HepG2 (cell line): ENCODE data around the gene CACNA1G. TPM values are rescaled to one million over a fixed set of nuclear protein-coding genes. Genes with fewer than 3 reads are reported as not detected.

Source experiments
- MAF1 ChIP-seq: sonication (generic); formaldehyde crosslinking; IDR thresholded peaks from 2 replicates; pipeline ENCODE4 v1.5.0; 2020; ENCODE audit warnings: missing genetic modification reagents, borderline replicate concordance
- NFYC ChIP-seq: IDR thresholded peaks from 2 replicates; pipeline ENCODE4 v1.6.1; 2016; ENCODE audit warnings: missing genetic modification reagents, missing compliant biosample characterization
- ONECUT2 ChIP-seq: sonication (generic); formaldehyde crosslinking; IDR thresholded peaks from 2 replicates; pipeline ENCODE4 v1.4.0; 2020; ENCODE audit warnings: missing genetic modification reagents
- PRPF4 ChIP-seq: fragments of 200-400 bp; formaldehyde crosslinking; IDR thresholded peaks from 2 replicates; pipeline ENCODE4 v1.6.1; 2016; ENCODE audit warnings: low read length, low read depth; ENCODE audit not compliant: poor library complexity, severe bottlenecking
- RBM22 ChIP-seq: fragments of 200-400 bp; formaldehyde crosslinking; optimal IDR thresholded peaks from 2 replicates; pipeline ENCODE3; 2017; ENCODE audit warnings: mild to moderate bottlenecking, low read length, moderate library complexity
- ZFP1 ChIP-seq: IDR thresholded peaks from 2 replicates; pipeline ENCODE4 v1.6.1; 2016
- ZMAT3 ChIP-seq: sonication (generic); formaldehyde crosslinking; conservative IDR thresholded peaks from 2 replicates; pipeline ENCODE4 v1.7.0; 2021; ENCODE audit warnings: missing genetic modification reagents
- ZNF546 ChIP-seq: sonication (generic); formaldehyde crosslinking; conservative IDR thresholded peaks from 2 replicates; pipeline ENCODE4 v1.8.1; 2023; ENCODE audit warnings: mild to moderate bottlenecking, missing genetic modification reagents
- ZNF607 ChIP-seq: sonication (generic); formaldehyde crosslinking; IDR thresholded peaks from 2 replicates; pipeline ENCODE4 v1.5.1; 2020; ENCODE audit warnings: missing genetic modification reagents, mild to moderate bottlenecking, borderline replicate concordance
- polyA plus RNA-seq, 8 experiments: library from polyadenylated mRNA; depleted of rRNA in 3 of 8; stranded (reverse) in 7 of 8; unstranded in 1 of 8; fragments of >200 nt; fragmentation: Illumina TruSeq in 4 of 8; extraction: Trizol in 4 of 8; gene quantifications; 2 replicates each; pipeline versions ENCODE4 v1.2.1 to v1.2.3, GENCODE V29; 2011 to 2016; ENCODE audit warnings: low read depth in 4 of 8, missing spikeins in 1 of 8, mixed read lengths in 1 of 8; ENCODE audit not compliant: insufficient read depth in 1 of 8
- total RNA-seq, 5 experiments: library from RNA; depleted of rRNA; stranded (reverse); fragments of >200 nt; fragmentation: Illumina TruSeq; extraction: Trizol; gene quantifications; 2 replicates each; pipeline ENCODE4 v1.2.3, GENCODE V29; 2016; ENCODE audit warnings: low read depth in 1 of 5
- TF ChIP-seq, protein P1 (sequence below): IDR thresholded peaks from 2 replicates; pipeline ENCODE4 v1.6.1; 2016; ENCODE audit warnings: mild to moderate bottlenecking, missing biosample characterization, missing genetic modification reagents
- TF ChIP-seq, protein P2 (sequence below): IDR thresholded peaks from 2 replicates; pipeline ENCODE4 v1.6.1; 2018; ENCODE audit warnings: missing genetic modification reagents, mild to moderate bottlenecking, missing compliant biosample characterization
- TF ChIP-seq, protein P3 (sequence below): sonication (generic); formaldehyde crosslinking; IDR thresholded peaks from 2 replicates; pipeline ENCODE4 v1.4.0; 2020; ENCODE audit warnings: mild to moderate bottlenecking, low read depth, missing genetic modification reagents
- TF ChIP-seq, protein P4 (sequence below): sonication (generic); formaldehyde crosslinking; IDR thresholded peaks from 2 replicates; pipeline ENCODE4 v1.4.0; 2020; ENCODE audit warnings: missing genetic modification reagents
- TF ChIP-seq, protein P5 (sequence below): sonication (generic); formaldehyde crosslinking; IDR thresholded peaks from 2 replicates; pipeline ENCODE4 v1.4.0; 2020; ENCODE audit warnings: missing genetic modification reagents
- TF ChIP-seq, protein P6 (sequence below): sonication (generic); formaldehyde crosslinking; IDR thresholded peaks from 2 replicates; pipeline ENCODE4 v1.4.0; 2020; ENCODE audit warnings: missing genetic modification reagents, borderline replicate concordance

Gene CACNA1G
- total and polyA plus RNA-seq, 2 of the 13 experiments (the other 11 are each of a cell fraction or from before 2014, with no cell fraction given), result 0.02 TPM; not detected in 1

DNA sequence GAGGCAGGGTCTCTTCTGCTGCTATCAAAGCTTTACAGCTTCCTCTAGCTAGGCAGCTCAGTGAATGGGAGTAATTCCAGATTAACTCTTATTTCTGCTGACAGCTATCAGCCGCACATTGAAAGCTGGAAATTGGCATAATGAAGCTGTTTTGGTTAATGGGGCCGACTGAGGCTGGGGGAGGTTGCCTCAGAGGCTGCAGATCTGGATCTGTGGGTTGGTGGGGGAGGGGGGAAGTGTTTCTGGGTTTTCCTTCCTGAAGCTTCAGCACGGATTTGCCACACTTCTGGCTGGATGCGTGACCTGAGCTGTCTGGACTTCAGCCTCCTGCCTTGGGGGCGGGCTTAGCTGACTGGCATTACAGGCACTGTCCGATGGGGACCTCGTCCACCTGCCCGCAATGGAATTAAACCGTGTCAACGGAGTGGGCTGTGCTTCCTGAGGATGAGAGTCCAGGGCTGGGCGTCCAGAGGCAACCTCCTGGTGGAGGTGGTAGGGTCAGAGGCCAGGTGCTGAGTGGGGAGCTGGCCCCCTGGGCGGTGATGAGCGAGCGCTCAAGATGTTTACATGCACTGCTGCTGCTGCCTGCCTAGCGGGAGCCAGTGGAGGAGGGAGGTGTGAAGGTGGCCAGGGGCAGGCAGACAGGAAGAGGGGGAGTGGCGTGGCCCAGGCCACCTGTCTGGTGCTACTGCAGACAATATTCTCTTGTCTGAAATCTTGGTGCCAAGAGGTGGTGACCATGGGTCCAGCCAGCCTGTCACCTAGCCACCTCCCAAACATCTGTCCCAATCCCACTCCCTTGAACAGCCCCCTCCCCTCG, 67.5 kb downstream of the CACNA1G start (continued):
- TF ChIP-seq, protein P1, sequence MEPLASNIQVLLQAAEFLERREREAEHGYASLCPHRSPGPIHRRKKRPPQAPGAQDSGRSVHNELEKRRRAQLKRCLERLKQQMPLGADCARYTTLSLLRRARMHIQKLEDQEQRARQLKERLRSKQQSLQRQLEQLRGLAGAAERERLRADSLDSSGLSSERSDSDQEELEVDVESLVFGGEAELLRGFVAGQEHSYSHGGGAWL (CRISPR knock-in tag), result no peak
- TF ChIP-seq ZMAT3 (peak; percentile 84), ZNF546 (CRISPR knock-in tag) (no peak), ONECUT2 (no peak), NFYC (CRISPR knock-in tag) (no peak; the same call in 1 of the 2 replicates), ZNF607 (CRISPR knock-in tag) (peak; percentile 93), PRPF4 (no peak), MAF1 (CRISPR knock-in tag) (no peak), ZFP1 (no peak; the same call in 1 of the 2 replicates), RBM22 (no peak)
- TF ChIP-seq, protein P2, sequence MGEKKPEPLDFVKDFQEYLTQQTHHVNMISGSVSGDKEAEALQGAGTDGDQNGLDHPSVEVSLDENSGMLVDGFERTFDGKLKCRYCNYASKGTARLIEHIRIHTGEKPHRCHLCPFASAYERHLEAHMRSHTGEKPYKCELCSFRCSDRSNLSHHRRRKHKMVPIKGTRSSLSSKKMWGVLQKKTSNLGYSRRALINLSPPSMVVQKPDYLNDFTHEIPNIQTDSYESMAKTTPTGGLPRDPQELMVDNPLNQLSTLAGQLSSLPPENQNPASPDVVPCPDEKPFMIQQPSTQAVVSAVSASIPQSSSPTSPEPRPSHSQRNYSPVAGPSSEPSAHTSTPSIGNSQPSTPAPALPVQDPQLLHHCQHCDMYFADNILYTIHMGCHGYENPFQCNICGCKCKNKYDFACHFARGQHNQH (CRISPR knock-in tag), result no peak; the same call in 1 of the 2 replicates
- TF ChIP-seq, protein P3, sequence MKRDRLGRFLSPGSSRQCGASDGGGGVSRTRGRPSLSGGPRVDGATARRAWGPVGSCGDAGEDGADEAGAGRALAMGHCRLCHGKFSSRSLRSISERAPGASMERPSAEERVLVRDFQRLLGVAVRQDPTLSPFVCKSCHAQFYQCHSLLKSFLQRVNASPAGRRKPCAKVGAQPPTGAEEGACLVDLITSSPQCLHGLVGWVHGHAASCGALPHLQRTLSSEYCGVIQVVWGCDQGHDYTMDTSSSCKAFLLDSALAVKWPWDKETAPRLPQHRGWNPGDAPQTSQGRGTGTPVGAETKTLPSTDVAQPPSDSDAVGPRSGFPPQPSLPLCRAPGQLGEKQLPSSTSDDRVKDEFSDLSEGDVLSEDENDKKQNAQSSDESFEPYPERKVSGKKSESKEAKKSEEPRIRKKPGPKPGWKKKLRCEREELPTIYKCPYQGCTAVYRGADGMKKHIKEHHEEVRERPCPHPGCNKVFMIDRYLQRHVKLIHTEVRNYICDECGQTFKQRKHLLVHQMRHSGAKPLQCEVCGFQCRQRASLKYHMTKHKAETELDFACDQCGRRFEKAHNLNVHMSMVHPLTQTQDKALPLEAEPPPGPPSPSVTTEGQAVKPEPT, result peak; percentile 93
- TF ChIP-seq, protein P4, sequence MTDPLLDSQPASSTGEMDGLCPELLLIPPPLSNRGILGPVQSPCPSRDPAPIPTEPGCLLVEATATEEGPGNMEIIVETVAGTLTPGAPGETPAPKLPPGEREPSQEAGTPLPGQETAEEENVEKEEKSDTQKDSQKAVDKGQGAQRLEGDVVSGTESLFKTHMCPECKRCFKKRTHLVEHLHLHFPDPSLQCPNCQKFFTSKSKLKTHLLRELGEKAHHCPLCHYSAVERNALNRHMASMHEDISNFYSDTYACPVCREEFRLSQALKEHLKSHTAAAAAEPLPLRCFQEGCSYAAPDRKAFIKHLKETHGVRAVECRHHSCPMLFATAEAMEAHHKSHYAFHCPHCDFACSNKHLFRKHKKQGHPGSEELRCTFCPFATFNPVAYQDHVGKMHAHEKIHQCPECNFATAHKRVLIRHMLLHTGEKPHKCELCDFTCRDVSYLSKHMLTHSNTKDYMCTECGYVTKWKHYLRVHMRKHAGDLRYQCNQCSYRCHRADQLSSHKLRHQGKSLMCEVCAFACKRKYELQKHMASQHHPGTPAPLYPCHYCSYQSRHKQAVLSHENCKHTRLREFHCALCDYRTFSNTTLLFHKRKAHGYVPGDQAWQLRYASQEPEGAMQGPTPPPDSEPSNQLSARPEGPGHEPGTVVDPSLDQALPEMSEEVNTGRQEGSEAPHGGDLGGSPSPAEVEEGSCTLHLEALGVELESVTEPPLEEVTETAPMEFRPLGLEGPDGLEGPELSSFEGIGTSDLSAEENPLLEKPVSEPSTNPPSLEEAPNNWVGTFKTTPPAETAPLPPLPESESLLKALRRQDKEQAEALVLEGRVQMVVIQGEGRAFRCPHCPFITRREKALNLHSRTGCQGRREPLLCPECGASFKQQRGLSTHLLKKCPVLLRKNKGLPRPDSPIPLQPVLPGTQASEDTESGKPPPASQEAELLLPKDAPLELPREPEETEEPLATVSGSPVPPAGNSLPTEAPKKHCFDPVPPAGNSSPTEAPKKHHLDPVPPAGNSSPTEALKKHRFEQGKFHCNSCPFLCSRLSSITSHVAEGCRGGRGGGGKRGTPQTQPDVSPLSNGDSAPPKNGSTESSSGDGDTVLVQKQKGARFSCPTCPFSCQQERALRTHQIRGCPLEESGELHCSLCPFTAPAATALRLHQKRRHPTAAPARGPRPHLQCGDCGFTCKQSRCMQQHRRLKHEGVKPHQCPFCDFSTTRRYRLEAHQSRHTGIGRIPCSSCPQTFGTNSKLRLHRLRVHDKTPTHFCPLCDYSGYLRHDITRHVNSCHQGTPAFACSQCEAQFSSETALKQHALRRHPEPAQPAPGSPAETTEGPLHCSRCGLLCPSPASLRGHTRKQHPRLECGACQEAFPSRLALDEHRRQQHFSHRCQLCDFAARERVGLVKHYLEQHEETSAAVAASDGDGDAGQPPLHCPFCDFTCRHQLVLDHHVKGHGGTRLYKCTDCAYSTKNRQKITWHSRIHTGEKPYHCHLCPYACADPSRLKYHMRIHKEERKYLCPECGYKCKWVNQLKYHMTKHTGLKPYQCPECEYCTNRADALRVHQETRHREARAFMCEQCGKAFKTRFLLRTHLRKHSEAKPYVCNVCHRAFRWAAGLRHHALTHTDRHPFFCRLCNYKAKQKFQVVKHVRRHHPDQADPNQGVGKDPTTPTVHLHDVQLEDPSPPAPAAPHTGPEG, result no peak
- TF ChIP-seq, protein P5, sequence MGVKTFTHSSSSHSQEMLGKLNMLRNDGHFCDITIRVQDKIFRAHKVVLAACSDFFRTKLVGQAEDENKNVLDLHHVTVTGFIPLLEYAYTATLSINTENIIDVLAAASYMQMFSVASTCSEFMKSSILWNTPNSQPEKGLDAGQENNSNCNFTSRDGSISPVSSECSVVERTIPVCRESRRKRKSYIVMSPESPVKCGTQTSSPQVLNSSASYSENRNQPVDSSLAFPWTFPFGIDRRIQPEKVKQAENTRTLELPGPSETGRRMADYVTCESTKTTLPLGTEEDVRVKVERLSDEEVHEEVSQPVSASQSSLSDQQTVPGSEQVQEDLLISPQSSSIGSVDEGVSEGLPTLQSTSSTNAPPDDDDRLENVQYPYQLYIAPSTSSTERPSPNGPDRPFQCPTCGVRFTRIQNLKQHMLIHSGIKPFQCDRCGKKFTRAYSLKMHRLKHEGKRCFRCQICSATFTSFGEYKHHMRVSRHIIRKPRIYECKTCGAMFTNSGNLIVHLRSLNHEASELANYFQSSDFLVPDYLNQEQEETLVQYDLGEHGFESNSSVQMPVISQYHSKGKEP (CRISPR knock-in tag), result no peak
- TF ChIP-seq, protein P6, sequence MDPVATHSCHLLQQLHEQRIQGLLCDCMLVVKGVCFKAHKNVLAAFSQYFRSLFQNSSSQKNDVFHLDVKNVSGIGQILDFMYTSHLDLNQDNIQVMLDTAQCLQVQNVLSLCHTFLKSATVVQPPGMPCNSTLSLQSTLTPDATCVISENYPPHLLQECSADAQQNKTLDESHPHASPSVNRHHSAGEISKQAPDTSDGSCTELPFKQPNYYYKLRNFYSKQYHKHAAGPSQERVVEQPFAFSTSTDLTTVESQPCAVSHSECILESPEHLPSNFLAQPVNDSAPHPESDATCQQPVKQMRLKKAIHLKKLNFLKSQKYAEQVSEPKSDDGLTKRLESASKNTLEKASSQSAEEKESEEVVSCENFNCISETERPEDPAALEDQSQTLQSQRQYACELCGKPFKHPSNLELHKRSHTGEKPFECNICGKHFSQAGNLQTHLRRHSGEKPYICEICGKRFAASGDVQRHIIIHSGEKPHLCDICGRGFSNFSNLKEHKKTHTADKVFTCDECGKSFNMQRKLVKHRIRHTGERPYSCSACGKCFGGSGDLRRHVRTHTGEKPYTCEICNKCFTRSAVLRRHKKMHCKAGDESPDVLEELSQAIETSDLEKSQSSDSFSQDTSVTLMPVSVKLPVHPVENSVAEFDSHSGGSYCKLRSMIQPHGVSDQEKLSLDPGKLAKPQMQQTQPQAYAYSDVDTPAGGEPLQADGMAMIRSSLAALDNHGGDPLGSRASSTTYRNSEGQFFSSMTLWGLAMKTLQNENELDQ (CRISPR knock-in tag), result no peak
